Mucosa of rectum (tissue), 2 donors: ENCODE measurements around the gene CCDC61.

Experiments used
- H3K27ac ChIP-seq, 2 donors: one replicate each; pipeline ENCODE4 v1.7.0; 2013; ENCODE audit warnings: inconsistent platforms in 2 of 2, low read depth in 2 of 2, low read length in 2 of 2
- H3K27me3 ChIP-seq, 2 donors: one replicate each; pipeline ENCODE4 v1.7.0; 2013; ENCODE audit warnings: low read length in 2 of 2; ENCODE audit not compliant: control insufficient read depth in 2 of 2, insufficient read depth in 2 of 2
- H3K36me3 ChIP-seq, 2 donors: one replicate each; pipeline ENCODE4 v1.7.0; 2013; ENCODE audit warnings: low read length in 2 of 2; ENCODE audit not compliant: control insufficient read depth in 2 of 2, insufficient read depth in 2 of 2
- H3K4me1 ChIP-seq, 2 donors: one replicate each; pipeline ENCODE4 v1.7.0; 2013; ENCODE audit warnings: low read length in 2 of 2, mild to moderate bottlenecking in 1 of 2; ENCODE audit not compliant: control insufficient read depth in 2 of 2, insufficient read depth in 2 of 2
- H3K4me3 ChIP-seq, 2 donors: one replicate each; pipeline ENCODE4 v1.7.0; 2013; ENCODE audit warnings: low read length in 2 of 2
- H3K9ac ChIP-seq, 2 donors: one replicate each; pipeline ENCODE4 v1.7.0; 2013; ENCODE audit warnings: low read length in 2 of 2, low read depth in 1 of 2, mild to moderate bottlenecking in 1 of 2
- H3K9me3 ChIP-seq, 2 donors: one replicate each; pipeline ENCODE4 v1.7.0; 2013; ENCODE audit warnings: low read length in 2 of 2; ENCODE audit not compliant: control insufficient read depth in 2 of 2
- donor health status: healthy.
- donor health status: Normal muscosa, but diverticular disease.

Gene CCDC61

DNA sequence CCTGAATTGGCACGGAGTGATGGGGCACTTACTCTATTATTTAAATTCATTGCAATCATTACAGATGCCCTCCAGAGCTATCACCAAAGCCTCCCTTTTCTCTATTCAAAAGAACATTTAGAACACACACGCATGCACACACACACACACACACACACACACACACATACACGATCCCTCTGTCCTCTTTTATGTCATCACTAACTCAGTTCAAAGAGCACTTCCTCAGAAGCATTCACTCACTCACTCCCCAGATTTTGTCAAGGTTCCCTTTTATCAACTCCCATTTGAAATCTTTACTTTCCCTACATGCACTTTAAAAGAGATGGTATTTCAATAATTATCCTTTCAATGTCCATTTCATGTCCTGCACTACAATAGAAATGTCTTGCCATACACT is 67.9 kb downstream of the CCDC61 start:
- Histone ChIP-seq H3K36me3 (no peaks in the 10 kb centered on the region), H3K27me3 (no peaks in the 10 kb centered on the region), H3K9me3 (no peaks in the 10 kb centered on the region), H3K4me3 (no peak overlapping the region), H3K9ac (no peak overlapping the region), H3K4me1 (peaks cover 0 to 1% of the 10 kb centered on the region in 2 donors), H3K27ac (no peak overlapping the region)

DNA sequence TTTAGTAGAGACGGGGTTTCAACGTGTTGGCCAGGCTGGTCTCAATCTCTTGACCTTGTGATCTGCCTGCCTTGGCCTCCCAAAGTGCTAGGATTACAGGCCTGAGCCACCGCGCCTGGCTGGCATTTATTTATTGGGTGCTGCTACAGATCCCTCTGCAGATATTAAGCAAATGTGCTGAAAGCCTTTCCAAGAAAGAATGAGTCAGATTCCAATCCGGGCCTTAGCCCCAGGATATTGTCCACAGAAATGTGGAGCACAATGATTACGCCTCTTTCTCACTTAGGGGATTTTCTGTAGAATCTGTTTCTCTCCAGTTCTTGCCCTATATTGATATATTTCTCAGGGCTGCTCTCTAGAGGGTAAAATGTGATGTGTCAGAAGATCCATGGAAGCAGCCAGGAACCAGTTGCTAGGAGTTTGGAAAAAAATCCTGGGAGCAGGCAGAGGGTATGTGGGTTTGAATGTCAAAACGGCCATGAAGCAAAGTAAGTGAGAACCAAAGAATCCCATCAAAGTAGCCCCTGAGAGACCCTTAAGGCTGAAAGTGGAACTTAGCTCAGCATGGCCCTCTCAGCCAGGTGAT is 70.3 kb downstream of the CCDC61 start:
- peaks cover 0 to 3% of the 10 kb centered on the region in 2 donors for H3K4me1 ChIP-seq
- H3K4me3 ChIP-seq = no peak overlapping the region
- H3K36me3 ChIP-seq = no peaks in the 10 kb centered on the region
- no peak overlapping the region for H3K9ac ChIP-seq
- no peaks in the 10 kb centered on the region for H3K9me3 ChIP-seq
- no peak overlapping the region for H3K27ac ChIP-seq
- no peaks in the 10 kb centered on the region for H3K27me3 ChIP-seq

DNA sequence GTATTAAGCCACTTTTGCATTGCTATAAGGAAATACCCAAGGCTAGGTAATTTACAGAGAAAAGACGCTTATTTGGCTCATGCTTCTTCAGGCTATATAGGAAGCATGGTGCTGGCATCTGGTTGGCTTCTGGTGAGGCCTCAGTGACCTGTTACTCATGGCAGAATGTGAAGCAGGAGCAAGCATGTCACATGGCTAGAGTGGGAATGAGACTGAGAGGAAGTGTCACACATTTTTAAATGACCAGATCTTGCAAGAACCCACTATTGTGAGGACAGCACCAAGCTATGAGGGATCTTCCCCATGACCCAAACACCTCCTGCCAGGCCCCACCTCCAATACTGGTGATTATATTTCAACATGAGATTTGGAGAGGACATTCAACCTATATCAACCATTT is 71.2 kb downstream of the CCDC61 start:
- peaks cover 0 to 3% of the 10 kb centered on the region in 2 donors for H3K4me1 ChIP-seq
- H3K27me3 ChIP-seq = no peaks in the 10 kb centered on the region
- no peaks in the 10 kb centered on the region for H3K36me3 ChIP-seq
- no peaks in the 10 kb centered on the region for H3K9me3 ChIP-seq
- no peak overlapping the region for H3K4me3 ChIP-seq
- H3K27ac ChIP-seq = no peak overlapping the region
- H3K9ac ChIP-seq = no peak overlapping the region

DNA sequence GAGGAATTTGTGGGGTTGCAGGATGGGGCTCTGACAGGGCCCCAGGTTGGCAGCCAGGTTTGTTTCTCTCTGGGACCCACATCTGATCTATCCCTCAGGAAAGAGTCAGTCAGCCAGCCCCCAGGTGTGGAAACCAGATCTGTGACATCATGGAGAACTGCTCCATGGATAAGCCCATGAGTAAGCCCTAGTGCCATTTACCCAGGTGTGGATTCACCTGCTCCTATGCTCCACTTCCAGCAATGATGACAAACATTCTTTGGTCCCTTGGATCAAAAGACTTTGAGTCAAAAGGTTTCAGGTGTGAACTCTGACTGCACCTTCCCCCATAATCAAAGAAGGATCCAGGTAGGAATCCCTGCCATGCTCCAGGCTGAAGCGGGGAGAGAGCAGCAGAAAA is 72.4 kb downstream of the CCDC61 start:
- H3K9ac ChIP-seq = no peak overlapping the region
- no peaks in the 10 kb centered on the region for H3K9me3 ChIP-seq
- no peaks in the 10 kb centered on the region for H3K27me3 ChIP-seq
- H3K4me3 ChIP-seq = no peak overlapping the region
- H3K36me3 ChIP-seq = no peaks in the 10 kb centered on the region
- no peak overlapping the region for H3K27ac ChIP-seq
- peaks cover 0 to 3% of the 10 kb centered on the region in 2 donors for H3K4me1 ChIP-seq
